ENCODE data around the gene NSG1. TPM values are rescaled to one million over a fixed set of nuclear protein-coding genes. Genes with fewer than 3 reads are reported as not detected.

Gene NSG1
- total and polyA plus RNA-seq, 2 experiments from 2014 or later, result 30.2 to 70.1 TPM

- no peak overlapping the region for H3K4me2 ChIP-seq
- 89% methylated on average over 15 of the region's 15 CpGs for WGBS (ENCODE audit: low lambda C conversion rate, missing lambda C conversion rate)
These were observed 25.0 kb downstream of the NSG1 start for GRCh38 chr4:4411906-4412305.

GRCh38 chr4:4412641-4413372 is 25.9 kb downstream of the NSG1 start:
- no peak overlapping the region for H3K27ac ChIP-seq
- no peak overlapping the region for H3K4me3 ChIP-seq
- no peaks in the 10 kb centered on the region for H3K4me1 ChIP-seq (ENCODE audit: insufficient read depth)
- no peaks in the 10 kb centered on the region for H3K9me3 ChIP-seq (ENCODE audit: low read depth)
- H3K9me2 ChIP-seq (replicated peaks; ENCODE audit: insufficient read depth), result no peaks in the 10 kb centered on the region
- H3K79me2 ChIP-seq, result no peaks in the 10 kb centered on the region
- no peak for TF ChIP-seq EZH2 (IDR thresholded peaks at IDR 0.05; ENCODE audit: borderline replicate concordance)
- TF ChIP-seq CTCF (IDR thresholded peaks at IDR 0.05; ENCODE audit: poor library complexity), result no peak
- H2AFZ ChIP-seq, result no peak overlapping the region
- 93% methylated on average over 19 of the region's 19 CpGs for WGBS (ENCODE audit: low lambda C conversion rate, missing lambda C conversion rate)
- H3K4me2 ChIP-seq, result no peak overlapping the region
- no peaks in the 10 kb centered on the region for H4K20me1 ChIP-seq (ENCODE audit: insufficient read depth, poor library complexity, severe bottlenecking)
- H3K27me3 ChIP-seq, result no peaks in the 10 kb centered on the region
- H3K36me3 ChIP-seq (replicated peaks; ENCODE audit: insufficient read depth, low read depth), result no peaks in the 10 kb centered on the region
- DNase-seq (ENCODE audit: low spot score), result no peak

More at GRCh38 chr4:4411906-4412305, 25.0 kb downstream of the NSG1 start:
- no peak overlapping the region for H3K27ac ChIP-seq
- no peaks in the 10 kb centered on the region for H3K79me2 ChIP-seq
- no peaks in the 10 kb centered on the region for H3K27me3 ChIP-seq
- DNase-seq (ENCODE audit: low spot score), result no peak
- no peaks in the 10 kb centered on the region for H4K20me1 ChIP-seq (ENCODE audit: insufficient read depth, poor library complexity, severe bottlenecking)
- no peaks in the 10 kb centered on the region for H3K9me3 ChIP-seq (ENCODE audit: low read depth)
- H3K36me3 ChIP-seq (replicated peaks; ENCODE audit: insufficient read depth, low read depth), result no peaks in the 10 kb centered on the region
- no peak for TF ChIP-seq EZH2 (IDR thresholded peaks at IDR 0.05; ENCODE audit: borderline replicate concordance)
- no peak for TF ChIP-seq CTCF (IDR thresholded peaks at IDR 0.05; ENCODE audit: poor library complexity)
- no peak for TF ChIP-seq EZH2phosphoT487 (IDR thresholded peaks at IDR 0.05; ENCODE audit: low read depth, severe bottlenecking, unreplicated experiment)
- no peaks in the 10 kb centered on the region for H3K4me1 ChIP-seq (ENCODE audit: insufficient read depth)
- no peaks in the 10 kb centered on the region for H3K9me2 ChIP-seq (replicated peaks; ENCODE audit: insufficient read depth)
- no peak overlapping the region for H2AFZ ChIP-seq
- no peak overlapping the region for H3K4me3 ChIP-seq

GRCh38 chr4:4413373-4413725 is 26.4 kb downstream of the NSG1 start:
- no peaks in the 10 kb centered on the region for H3K9me3 ChIP-seq (ENCODE audit: low read depth)
- H2AFZ ChIP-seq, result no peak overlapping the region
- H3K4me1 ChIP-seq (ENCODE audit: insufficient read depth), result no peaks in the 10 kb centered on the region
- H3K27ac ChIP-seq, result no peak overlapping the region
- DNase-seq (ENCODE audit: low spot score), result no peak
- 96% methylated on average over 9 of the region's 10 CpGs for WGBS (ENCODE audit: low lambda C conversion rate, missing lambda C conversion rate)
- no peaks in the 10 kb centered on the region for H3K27me3 ChIP-seq
- H3K4me2 ChIP-seq, result no peak overlapping the region
- H4K20me1 ChIP-seq (ENCODE audit: insufficient read depth, poor library complexity, severe bottlenecking), result no peaks in the 10 kb centered on the region
- H3K36me3 ChIP-seq (replicated peaks; ENCODE audit: insufficient read depth, low read depth), result no peaks in the 10 kb centered on the region
- TF ChIP-seq EZH2 (IDR thresholded peaks at IDR 0.05; ENCODE audit: borderline replicate concordance) (no peak), CTCF (IDR thresholded peaks at IDR 0.05; ENCODE audit: poor library complexity) (no peak), EZH2phosphoT487 (IDR thresholded peaks at IDR 0.05; ENCODE audit: low read depth, severe bottlenecking, unreplicated experiment) (no peak)
- no peak overlapping the region for H3K4me3 ChIP-seq
- H3K9me2 ChIP-seq (replicated peaks; ENCODE audit: insufficient read depth), result no peaks in the 10 kb centered on the region
- H3K79me2 ChIP-seq, result no peaks in the 10 kb centered on the region
